NK-92 treated with Interleukin-12 subunit alpha and Interleukin-12 subunit beta, amount 100 ng/mL, for 24 hours (cell line): Measurements from ENCODE around the gene SLC9A4.
A peak's percentile ranks its signal among the peaks of the same experiment; 100 is the strongest.

Source experiments
- DNase-seq: peaks from one replicate; lab custom pipeline; 2025; lab: John Stamatoyannopoulos, UW

The SLC9A4 gene, protein sequence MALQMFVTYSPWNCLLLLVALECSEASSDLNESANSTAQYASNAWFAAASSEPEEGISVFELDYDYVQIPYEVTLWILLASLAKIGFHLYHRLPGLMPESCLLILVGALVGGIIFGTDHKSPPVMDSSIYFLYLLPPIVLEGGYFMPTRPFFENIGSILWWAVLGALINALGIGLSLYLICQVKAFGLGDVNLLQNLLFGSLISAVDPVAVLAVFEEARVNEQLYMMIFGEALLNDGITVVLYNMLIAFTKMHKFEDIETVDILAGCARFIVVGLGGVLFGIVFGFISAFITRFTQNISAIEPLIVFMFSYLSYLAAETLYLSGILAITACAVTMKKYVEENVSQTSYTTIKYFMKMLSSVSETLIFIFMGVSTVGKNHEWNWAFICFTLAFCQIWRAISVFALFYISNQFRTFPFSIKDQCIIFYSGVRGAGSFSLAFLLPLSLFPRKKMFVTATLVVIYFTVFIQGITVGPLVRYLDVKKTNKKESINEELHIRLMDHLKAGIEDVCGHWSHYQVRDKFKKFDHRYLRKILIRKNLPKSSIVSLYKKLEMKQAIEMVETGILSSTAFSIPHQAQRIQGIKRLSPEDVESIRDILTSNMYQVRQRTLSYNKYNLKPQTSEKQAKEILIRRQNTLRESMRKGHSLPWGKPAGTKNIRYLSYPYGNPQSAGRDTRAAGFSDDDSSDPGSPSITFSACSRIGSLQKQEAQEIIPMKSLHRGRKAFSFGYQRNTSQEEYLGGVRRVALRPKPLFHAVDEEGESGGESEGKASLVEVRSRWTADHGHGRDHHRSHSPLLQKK

DNA sequence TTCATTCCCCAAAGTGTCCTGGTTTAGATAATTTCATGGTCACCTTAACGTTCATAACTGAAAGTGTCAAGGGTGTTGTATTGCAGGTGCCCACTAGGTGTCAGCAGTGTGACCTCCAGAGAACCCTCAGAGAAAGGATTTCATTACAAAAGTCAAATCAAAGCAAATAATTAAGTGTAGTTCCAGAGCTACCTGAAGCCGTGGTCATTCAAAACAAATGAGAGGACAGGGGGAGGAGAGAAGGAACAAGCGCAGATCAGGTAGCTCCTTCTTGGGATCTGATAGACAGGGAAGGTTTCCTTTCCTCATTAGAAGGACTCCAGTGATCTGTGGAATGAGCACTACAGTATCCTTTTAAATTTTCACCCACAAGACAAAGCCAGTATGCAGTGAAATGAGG is at the start of gene SLC9A4:
TSS of gene SLC9A4 (plus strand) at position 207 of the 400 bp plus-strand sequence. CDS start 534 bp downstream, outside the sequence.
- peak; percentile 26 for DNase-seq

- DNase-seq = no peak
These were observed 49.7 kb upstream of the SLC9A4 start for GRCh38 chr2:102423368-102423767.

- no peak for DNase-seq
These were observed 48.3 kb upstream of the SLC9A4 start for GRCh38 chr2:102424754-102425153.

DNA sequence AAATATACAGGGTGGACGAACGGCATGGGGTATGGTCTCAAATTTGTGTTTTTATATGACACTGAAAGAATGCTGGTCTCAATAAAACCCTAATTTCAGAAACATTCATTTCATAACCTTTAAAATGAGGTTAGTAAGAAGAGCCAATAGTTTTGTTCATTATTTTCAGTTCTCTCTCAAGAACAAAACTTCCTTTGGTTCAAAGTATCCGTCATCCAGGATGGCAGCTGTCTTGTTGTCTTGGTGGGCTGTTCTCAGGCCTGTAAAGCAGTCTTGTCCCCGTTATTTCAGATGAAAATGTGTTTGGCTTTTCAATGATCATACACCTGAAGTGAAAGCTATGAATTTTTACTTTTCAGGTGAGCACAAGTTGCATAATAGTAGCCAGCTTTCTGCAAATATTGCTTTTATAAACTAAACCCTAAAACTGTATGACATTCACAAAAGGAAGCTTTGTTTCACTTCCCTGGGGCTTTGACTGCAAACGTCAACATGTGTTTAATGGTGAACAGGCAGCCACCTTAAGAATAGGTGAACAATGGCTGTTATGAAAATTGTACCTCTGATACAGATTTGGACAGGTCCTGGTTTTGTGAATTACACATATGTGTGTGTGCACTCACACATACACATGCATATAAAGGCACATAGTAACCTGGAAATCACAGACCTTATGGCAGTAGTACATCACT is 47.4 kb upstream of the SLC9A4 start:
- DNase-seq = no peak

DNA sequence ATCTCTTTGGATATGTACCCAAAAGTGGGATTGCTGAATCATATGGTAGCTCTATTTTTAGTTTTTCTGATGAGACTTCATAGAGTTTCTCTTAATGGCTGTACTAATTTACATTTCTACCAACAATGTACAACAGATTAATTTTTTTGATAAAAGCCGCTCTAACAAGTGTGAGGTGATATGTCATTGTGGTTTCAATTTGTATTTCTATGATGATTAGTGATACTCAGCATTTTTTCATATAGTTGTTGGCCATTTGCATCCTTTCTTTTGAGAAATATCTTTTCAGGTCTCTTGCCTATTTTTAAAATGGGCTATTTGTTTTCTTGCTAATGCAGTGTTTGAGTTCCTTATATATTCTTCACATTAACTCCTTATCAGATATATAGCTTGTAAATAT is 45.8 kb upstream of the SLC9A4 start:
- no peak for DNase-seq

- no peak for DNase-seq
These were observed 44.5 kb upstream of the SLC9A4 start for GRCh38 chr2:102428573-102428972.

GRCh38 chr2:102432386-102432785 is 40.6 kb upstream of the SLC9A4 start:
- no peak for DNase-seq

DNA sequence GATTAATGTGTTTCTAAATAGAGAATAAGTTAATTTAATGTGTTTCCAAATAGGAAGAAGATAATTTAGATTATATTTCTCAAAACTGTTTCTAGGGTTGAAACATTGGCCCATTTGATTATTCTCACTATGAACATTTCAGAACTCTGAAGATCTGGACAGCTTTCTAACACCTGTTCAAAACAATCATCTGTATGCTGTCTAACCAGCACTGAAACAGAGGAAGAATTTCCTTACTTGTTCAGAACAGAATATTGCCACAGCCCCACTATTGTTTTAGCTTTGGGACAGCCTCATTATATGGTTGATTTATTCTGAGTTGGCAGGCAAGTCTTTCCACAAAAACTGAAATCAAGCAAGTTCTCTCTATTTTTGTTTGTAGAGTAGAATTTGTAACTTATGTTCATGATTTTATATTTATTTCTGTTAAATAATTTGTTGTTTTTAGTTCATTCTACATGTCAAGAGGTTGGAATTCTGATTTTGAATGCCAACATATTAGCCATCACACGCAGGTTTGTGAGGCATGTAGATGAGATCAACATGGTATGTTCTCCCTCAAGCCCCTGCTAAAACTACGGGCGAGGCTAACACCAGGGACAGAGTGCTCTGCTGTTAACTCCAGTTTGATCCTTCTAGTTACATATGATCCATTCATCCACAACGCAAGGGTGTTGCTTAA is 38.9 kb upstream of the SLC9A4 start:
- no peak for DNase-seq

DNA sequence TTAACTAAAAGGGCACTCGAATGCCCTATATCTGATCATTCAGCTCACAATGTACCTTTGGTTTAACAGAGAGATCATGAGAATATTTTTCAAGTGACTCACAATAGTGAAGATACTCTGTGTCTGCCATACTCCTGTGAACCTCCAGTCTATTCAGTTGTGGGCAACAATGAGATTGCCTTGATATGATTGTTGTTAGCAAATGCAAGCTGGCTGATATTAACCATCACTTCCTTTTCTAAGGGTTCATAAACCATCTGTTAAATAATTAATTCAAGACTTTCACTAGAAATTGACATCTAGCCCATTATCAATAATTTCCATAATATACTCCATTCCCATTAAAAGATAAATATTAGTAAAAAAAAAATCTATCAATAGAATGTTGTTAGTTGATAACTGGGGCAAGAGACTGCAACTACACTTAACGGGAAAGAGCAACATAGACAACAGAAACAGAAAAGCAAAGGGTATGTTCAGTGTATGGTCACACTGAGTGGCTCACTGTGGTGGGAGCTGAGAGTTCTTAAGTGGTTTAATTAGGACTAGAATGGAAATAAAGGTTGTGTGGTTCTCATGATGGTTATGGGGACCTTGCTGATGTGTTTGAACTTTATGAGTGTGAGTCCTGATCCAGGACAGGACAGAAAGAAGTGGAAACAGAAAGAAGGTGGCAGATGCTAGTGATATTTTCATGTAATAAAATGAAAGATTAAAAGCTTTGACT is 38.2 kb upstream of the SLC9A4 start:
- DNase-seq = no peak

- DNase-seq = no peak
These were observed 37.3 kb upstream of the SLC9A4 start for GRCh38 chr2:102435741-102436140.

GRCh38 chr2:102436323-102436722 is 36.7 kb upstream of the SLC9A4 start:
- DNase-seq = no peak

GRCh38 chr2:102437122-102437521 is 35.9 kb upstream of the SLC9A4 start:
- DNase-seq = no peak

GRCh38 chr2:102438111-102438510 is 34.9 kb upstream of the SLC9A4 start:
- DNase-seq = no peak

DNA sequence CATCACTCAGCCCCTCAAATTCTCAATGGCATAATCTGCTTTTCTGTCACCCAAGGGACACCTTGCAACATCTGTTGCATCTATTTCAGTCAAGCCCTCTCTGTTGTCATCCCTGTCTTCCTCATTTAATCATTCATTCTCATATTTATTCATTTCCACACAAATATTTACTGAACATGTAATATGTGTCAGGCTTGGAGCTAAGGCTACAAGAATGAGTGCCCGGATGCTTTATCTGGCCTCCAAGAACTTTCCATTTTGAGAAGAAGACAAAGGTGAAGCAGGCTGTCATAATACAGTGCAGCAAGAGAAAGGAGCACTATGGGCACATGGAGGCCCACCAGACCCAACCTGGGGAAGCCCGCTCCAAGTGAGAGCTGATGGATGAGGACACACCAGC is 34.4 kb upstream of the SLC9A4 start:
- DNase-seq = no peak

DNA sequence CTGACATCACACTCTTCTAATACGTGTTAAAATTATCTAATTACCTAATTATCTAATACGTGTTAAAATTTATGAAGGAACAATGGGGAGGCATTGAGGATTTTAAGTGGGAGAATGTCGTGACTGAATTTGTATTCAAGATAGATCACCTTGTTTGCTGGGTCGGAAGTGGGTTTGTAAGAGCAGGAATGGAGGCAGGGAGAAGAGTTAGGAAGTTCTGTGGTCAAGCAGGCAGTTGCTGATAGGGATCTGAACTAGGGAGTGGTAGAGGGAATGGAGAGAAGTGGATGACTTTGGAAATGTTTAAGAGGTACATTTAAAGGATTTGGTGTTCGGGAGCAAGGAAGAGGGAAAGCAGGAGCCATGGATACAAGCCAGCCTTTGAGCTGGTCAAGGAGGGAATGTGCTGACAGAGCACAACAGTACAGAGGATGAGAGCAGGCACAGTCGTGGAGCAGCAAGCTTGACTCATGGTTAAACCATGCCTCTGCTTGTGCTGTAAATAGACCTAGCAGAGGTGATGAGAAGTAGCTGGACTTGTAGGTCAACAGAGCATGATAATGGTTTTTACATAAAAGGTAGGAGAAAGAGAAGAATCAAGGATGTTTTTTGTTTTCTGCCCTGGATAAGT is 33.8 kb upstream of the SLC9A4 start:
- DNase-seq = no peak

- no peak for DNase-seq
These were observed 29.8 kb upstream of the SLC9A4 start for GRCh38 chr2:102442967-102443828.

DNA sequence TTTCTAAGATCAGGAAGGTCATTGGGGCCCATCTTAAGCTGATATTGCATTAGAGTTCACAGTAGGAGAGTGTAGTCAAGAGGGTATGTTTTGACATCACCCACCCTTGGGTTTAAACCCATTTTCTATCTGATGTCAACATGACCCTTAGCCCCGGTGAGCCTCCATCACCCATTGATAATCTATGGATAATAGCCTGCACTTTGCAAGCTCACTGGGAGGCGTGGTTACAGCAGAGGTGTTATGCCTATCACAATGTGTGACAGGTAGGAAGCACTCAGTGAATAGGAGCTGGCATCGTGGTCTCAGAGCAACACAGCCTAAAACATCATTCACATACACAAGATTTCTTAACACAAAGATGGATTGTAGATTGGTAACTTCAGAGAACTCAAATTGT is 28.8 kb upstream of the SLC9A4 start:
- DNase-seq = no peak

DNA sequence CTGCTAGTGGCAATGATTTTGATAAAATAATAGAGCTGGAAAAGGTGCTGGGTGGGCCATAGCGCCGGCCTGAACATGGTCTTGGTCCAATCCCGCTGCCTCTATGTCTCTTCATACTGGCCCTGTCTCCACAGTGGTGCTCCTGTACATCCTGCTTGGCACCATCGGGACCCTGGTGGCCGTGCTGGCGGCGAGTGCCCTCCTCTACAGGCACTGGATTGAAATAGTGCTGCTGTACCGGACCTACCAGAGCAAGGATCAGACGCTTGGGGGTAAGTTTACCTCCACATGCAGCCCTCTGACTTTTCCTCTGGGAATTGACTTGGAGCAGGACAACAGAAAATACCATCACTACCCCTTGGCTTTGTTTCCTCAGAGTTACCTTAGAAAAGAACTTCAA is 26.1 kb upstream of the SLC9A4 start:
- DNase-seq = no peak

GRCh38 chr2:102449370-102449974 is 23.6 kb upstream of the SLC9A4 start:
- peak; percentile 9 for DNase-seq

- no peak for DNase-seq
These were observed 21.1 kb upstream of the SLC9A4 start for GRCh38 chr2:102451968-102452367.
